ENCODE results near the gene ALG12.

Gene ALG12

GRCh38 chr22:49896201-49896600, 22.0 kb downstream of the ALG12 start:
- Mint-ChIP-seq H3K4me3 (no peak overlapping the region), H3K27ac (no peak overlapping the region), H3K27me3 (no peaks in the 10 kb centered on the region), H3K9me3 (peaks cover 8% of the 10 kb centered on the region), H3K36me3 (ENCODE audit: low read depth) (peaks cover 81% of the 10 kb centered on the region), H3K4me1 (ENCODE audit: low read depth) (no peaks in the 10 kb centered on the region)
- intact Hi-C loops (cut with micrococcal nuclease): no loop called here

- peaks cover 13% of the 10 kb centered on the region for H3K9me3 Mint-ChIP-seq
- H3K27ac Mint-ChIP-seq: no peak overlapping the region
- no peak overlapping the region for H3K4me3 Mint-ChIP-seq
- no peaks in the 10 kb centered on the region for H3K27me3 Mint-ChIP-seq
- no peaks in the 10 kb centered on the region for H3K4me1 Mint-ChIP-seq (ENCODE audit: low read depth)
- peaks cover 81% of the 10 kb centered on the region for H3K36me3 Mint-ChIP-seq (ENCODE audit: low read depth)
- intact Hi-C loops (cut with micrococcal nuclease): no loop called here
Observed at GRCh38 chr22:49894322-49895054, 23.8 kb downstream of the ALG12 start.

- H3K27me3 Mint-ChIP-seq: no peaks in the 10 kb centered on the region
- intact Hi-C loops (cut with micrococcal nuclease): no loop called here
- H3K36me3 Mint-ChIP-seq (ENCODE audit: low read depth): peaks cover 81% of the 10 kb centered on the region
- H3K4me3 Mint-ChIP-seq: no peak overlapping the region
- no peaks in the 10 kb centered on the region for H3K4me1 Mint-ChIP-seq (ENCODE audit: low read depth)
- peaks cover 17% of the 10 kb centered on the region for H3K9me3 Mint-ChIP-seq
- no peak overlapping the region for H3K27ac Mint-ChIP-seq
Observed at GRCh38 chr22:49893025-49893424, 25.2 kb downstream of the ALG12 start.

- Mint-ChIP-seq H3K27me3 (no peaks in the 10 kb centered on the region), H3K27ac (no peak overlapping the region), H3K9me3 (peaks cover 17% of the 10 kb centered on the region), H3K4me3 (no peak overlapping the region), H3K4me1 (ENCODE audit: low read depth) (no peaks in the 10 kb centered on the region), H3K36me3 (ENCODE audit: low read depth) (peaks cover 82% of the 10 kb centered on the region)
- intact Hi-C loops (cut with micrococcal nuclease): no loop called here
Observed at GRCh38 chr22:49892226-49892899, 25.9 kb downstream of the ALG12 start.

- Mint-ChIP-seq H3K27me3 (no peaks in the 10 kb centered on the region), H3K9me3 (peaks cover 21% of the 10 kb centered on the region), H3K27ac (no peak overlapping the region), H3K4me3 (no peak overlapping the region), H3K36me3 (ENCODE audit: low read depth) (peaks cover 97% of the 10 kb centered on the region), H3K4me1 (ENCODE audit: low read depth) (no peaks in the 10 kb centered on the region)
- intact Hi-C loops (cut with micrococcal nuclease): no loop called here
Observed at GRCh38 chr22:49889071-49889470, 29.2 kb downstream of the ALG12 start.

GRCh38 chr22:49887702-49888101, 30.5 kb downstream of the ALG12 start:
- H3K4me3 Mint-ChIP-seq: no peak overlapping the region
- H3K27ac Mint-ChIP-seq: no peak overlapping the region
- peaks cover 98% of the 10 kb centered on the region for H3K36me3 Mint-ChIP-seq (ENCODE audit: low read depth)
- intact Hi-C loops (cut with micrococcal nuclease): no loop called here
- peaks cover under 1% of the 10 kb centered on the region for H3K4me1 Mint-ChIP-seq (ENCODE audit: low read depth)
- H3K9me3 Mint-ChIP-seq: peaks cover 20% of the 10 kb centered on the region
- no peaks in the 10 kb centered on the region for H3K27me3 Mint-ChIP-seq

GRCh38 chr22:49887064-49887451, 31.2 kb downstream of the ALG12 start:
- H3K36me3 Mint-ChIP-seq (ENCODE audit: low read depth): peaks cover 98% of the 10 kb centered on the region
- intact Hi-C loops (cut with micrococcal nuclease): no loop called here
- H3K27me3 Mint-ChIP-seq: no peaks in the 10 kb centered on the region
- H3K9me3 Mint-ChIP-seq: peaks cover 20% of the 10 kb centered on the region
- peaks cover 5% of the 10 kb centered on the region for H3K4me1 Mint-ChIP-seq (ENCODE audit: low read depth)
- H3K27ac Mint-ChIP-seq: no peak overlapping the region
- H3K4me3 Mint-ChIP-seq: no peak overlapping the region

GRCh38 chr22:49886346-49887063, 31.7 kb downstream of the ALG12 start:
- Mint-ChIP-seq H3K4me3 (no peak overlapping the region), H3K27me3 (no peaks in the 10 kb centered on the region), H3K9me3 (peaks cover 20% of the 10 kb centered on the region), H3K27ac (no peak overlapping the region), H3K36me3 (ENCODE audit: low read depth) (peaks cover 94% of the 10 kb centered on the region), H3K4me1 (ENCODE audit: low read depth) (peaks cover 5% of the 10 kb centered on the region)
- intact Hi-C loops (cut with micrococcal nuclease): no loop called here

- no peak overlapping the region for H3K27ac Mint-ChIP-seq
- H3K36me3 Mint-ChIP-seq (ENCODE audit: low read depth): peaks cover 87% of the 10 kb centered on the region
- H3K4me3 Mint-ChIP-seq: no peak overlapping the region
- H3K27me3 Mint-ChIP-seq: no peaks in the 10 kb centered on the region
- peaks cover 5% of the 10 kb centered on the region for H3K4me1 Mint-ChIP-seq (ENCODE audit: low read depth)
- intact Hi-C loops (cut with micrococcal nuclease): no loop called here
- H3K9me3 Mint-ChIP-seq: peaks cover 20% of the 10 kb centered on the region
Observed at GRCh38 chr22:49885881-49886280, 32.4 kb downstream of the ALG12 start.

GRCh38 chr22:49885281-49885680, 33.0 kb downstream of the ALG12 start:
- Mint-ChIP-seq H3K4me3 (no peak overlapping the region), H3K4me1 (ENCODE audit: low read depth) (peaks cover 5% of the 10 kb centered on the region), H3K27ac (no peak overlapping the region), H3K36me3 (ENCODE audit: low read depth) (peaks cover 81% of the 10 kb centered on the region), H3K9me3 (peaks cover 20% of the 10 kb centered on the region), H3K27me3 (no peaks in the 10 kb centered on the region)
- intact Hi-C loops (cut with micrococcal nuclease): no loop called here

- Mint-ChIP-seq H3K27me3 (no peaks in the 10 kb centered on the region), H3K27ac (no peak overlapping the region), H3K9me3 (peaks cover 17% of the 10 kb centered on the region), H3K36me3 (ENCODE audit: low read depth) (peaks cover 75% of the 10 kb centered on the region), H3K4me3 (no peak overlapping the region), H3K4me1 (ENCODE audit: low read depth) (peaks cover 5% of the 10 kb centered on the region)
- intact Hi-C loops (cut with micrococcal nuclease): no loop called here
Observed at GRCh38 chr22:49884503-49885260, 33.6 kb downstream of the ALG12 start.

- Mint-ChIP-seq H3K4me3 (no peak overlapping the region), H3K9me3 (peaks cover 12% of the 10 kb centered on the region), H3K27me3 (no peaks in the 10 kb centered on the region), H3K27ac (no peak overlapping the region), H3K4me1 (ENCODE audit: low read depth) (peaks cover 5% of the 10 kb centered on the region), H3K36me3 (ENCODE audit: low read depth) (peaks cover 69% of the 10 kb centered on the region)
- intact Hi-C loops (cut with micrococcal nuclease): no loop called here
Observed at GRCh38 chr22:49884075-49884474, 34.2 kb downstream of the ALG12 start.

GRCh38 chr22:49883294-49883640, 35.0 kb downstream of the ALG12 start:
- Mint-ChIP-seq H3K27ac (no peak overlapping the region), H3K4me1 (ENCODE audit: low read depth) (peaks cover 5% of the 10 kb centered on the region), H3K36me3 (ENCODE audit: low read depth) (peaks cover 68% of the 10 kb centered on the region)

More at GRCh38 chr22:49883294-49883640, 35.0 kb downstream of the ALG12 start:
- Mint-ChIP-seq H3K27me3 (no peaks in the 10 kb centered on the region), H3K9me3 (peaks cover 12% of the 10 kb centered on the region), H3K4me3 (no peak overlapping the region)
- intact Hi-C loops (cut with micrococcal nuclease): no loop called here

Data from dendritic cell treated with granulocyte-macrophage colony-stimulating factor and Interleukin-4, amounts not matched to agents 40 ng/mL and 50 ng/mL, for 4 days (primary cell).